Activated T-cell treated with anti-CD3 and anti-CD28 coated beads for 1 hour (primary cell): ENCODE data around the gene VDAC1.

ENCODE experiments used
- DNase-seq: peaks from one replicate; pipeline ENCODE4 v3.0.0-alpha.2; 2020; ENCODE audit warnings: low read depth

Gene VDAC1

GRCh38 chr5:134024811-134025210 lies 20.0 kb upstream of the VDAC1 start:
- DNase-seq: no peak

GRCh38 chr5:134022333-134022732 lies 17.6 kb upstream of the VDAC1 start:
- DNase-seq: no peak

DNA sequence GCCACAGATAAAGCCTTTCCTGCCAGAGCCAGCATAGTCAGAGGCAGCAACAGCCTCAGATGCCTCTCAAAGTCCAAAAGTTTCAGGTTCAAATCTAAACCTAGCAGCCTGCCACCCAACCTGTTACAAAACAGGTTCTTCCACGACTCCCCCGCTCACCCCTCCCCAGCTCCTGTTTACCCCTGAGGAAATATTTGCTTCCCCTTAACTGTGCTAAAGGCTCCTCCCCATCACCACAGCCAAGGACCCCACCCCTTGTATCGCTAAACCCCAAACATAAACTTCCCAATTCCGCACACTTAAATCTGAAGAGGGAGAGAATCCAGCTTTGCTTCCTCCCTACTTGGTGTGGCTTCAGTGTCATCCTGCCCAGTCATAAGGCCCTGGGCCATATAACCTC lies 15.4 kb upstream of the VDAC1 start:
- DNase-seq: no peak

DNA sequence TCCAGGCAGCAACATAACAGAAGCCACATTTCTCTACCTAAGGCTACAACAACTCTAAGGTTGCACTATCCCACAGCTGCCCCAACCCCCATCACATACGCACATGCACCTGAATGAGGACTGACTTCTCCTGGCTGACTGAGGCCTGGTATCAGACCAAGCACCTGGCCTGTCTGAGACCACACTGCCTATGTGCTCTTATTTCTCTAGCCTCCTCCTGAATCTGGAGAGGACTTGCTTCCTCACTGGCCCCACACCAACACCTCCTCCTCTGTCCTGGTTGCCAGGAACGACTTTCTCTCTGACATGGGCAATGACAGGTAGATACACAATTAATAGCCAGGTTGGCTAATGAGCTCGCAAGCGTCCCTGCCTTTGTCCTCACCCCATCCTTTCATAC lies 14.9 kb upstream of the VDAC1 start:
- DNase-seq: no peak

DNA sequence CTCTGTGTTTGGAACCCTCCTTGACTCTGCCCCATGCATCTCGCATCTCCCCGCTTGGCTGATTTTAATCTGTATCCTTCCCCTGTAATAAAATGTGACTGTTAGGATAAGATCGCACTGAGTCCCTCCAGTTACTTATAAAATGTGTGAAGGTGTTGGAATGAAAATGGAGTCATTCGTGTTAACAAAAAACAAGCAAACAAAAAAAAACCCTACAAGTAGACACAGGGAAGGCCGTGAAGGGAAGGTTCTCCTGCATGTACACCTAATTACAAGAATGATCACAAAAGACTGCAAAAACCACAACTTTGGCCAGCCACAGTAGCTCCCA lies 14.2 kb upstream of the VDAC1 start:
- DNase-seq: no peak

DNA sequence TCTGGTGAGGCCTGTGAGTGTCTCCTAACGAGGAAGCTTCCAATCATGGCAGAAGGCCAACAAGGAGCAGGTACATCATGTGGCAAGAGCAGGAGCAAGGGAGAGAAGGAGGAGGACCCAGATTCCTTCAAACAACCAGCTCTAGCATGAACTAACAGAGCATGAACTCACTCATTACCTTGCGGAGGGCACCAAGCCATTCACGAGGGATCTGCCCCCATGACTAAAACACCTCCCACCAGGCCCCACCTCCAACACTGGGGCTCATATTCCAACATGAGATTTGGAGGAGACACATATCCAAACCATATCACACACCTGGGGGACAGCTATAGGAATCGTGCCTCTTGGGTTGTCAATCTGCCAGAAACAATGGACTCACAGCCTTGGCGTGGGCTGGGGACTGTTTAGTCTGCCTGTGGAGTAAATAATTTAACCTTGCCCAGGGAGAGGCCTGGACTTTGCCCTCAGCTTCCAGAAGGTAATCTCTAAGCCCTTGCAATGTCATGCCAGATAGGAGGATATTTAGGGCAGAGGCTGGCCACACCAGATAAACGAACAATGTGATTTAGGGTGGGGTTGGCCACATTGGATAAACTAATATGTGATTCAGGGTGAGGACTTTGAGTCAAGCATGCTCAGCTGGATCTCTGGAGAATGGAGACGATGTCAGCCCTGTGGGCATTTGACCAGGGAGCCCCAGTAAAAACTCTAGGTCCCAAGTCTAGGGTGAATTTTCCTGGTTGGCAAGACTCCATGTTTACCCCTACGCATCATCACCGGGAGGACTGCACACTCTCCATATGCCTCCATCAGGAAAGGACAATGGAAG lies 13.6 kb upstream of the VDAC1 start:
- DNase-seq: no peak

GRCh38 chr5:134008266-134008749 lies 3.5 kb upstream of the VDAC1 start:
- DNase-seq: no peak

DNA sequence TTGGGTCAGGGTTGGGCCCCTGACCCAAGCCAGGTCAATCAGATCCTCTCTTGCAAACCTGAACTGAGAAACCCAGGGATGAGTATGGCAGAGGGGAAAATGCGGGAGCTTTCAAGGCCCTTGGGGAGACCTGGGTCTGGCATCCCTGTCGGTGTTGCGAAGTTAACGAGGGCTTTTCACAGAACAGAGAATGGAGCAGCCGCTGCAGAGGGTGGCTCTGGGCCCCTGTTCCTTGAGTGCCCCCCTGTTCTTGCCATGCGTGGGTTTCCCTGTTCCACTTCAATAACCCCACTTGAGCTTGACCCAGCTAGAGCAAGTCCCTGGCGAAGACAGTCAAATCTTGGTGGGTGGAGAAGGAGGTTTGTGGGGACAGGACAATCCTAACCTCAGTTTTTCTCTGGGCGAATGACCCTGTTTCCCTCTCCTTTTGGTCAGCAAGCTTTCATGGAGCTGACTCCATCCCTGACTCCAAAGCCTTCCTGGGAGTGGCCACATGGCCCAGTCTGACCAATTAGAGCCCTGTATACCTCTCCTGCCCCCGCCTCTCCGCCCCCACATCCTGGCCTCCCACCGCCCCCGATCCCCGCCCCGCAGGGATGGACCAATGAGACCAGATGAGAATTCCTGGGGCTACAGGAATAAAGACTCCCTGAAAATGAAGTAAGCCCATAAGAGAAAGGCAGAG lies 2.9 kb upstream of the VDAC1 start:
- DNase-seq: no peak

- no peak for DNase-seq
These were observed 1.3 kb upstream of the VDAC1 start for GRCh38 chr5:134006115-134006514.

- no peak for DNase-seq
These were observed 764 bp upstream of the VDAC1 start for GRCh38 chr5:134005417-134006061.

DNA sequence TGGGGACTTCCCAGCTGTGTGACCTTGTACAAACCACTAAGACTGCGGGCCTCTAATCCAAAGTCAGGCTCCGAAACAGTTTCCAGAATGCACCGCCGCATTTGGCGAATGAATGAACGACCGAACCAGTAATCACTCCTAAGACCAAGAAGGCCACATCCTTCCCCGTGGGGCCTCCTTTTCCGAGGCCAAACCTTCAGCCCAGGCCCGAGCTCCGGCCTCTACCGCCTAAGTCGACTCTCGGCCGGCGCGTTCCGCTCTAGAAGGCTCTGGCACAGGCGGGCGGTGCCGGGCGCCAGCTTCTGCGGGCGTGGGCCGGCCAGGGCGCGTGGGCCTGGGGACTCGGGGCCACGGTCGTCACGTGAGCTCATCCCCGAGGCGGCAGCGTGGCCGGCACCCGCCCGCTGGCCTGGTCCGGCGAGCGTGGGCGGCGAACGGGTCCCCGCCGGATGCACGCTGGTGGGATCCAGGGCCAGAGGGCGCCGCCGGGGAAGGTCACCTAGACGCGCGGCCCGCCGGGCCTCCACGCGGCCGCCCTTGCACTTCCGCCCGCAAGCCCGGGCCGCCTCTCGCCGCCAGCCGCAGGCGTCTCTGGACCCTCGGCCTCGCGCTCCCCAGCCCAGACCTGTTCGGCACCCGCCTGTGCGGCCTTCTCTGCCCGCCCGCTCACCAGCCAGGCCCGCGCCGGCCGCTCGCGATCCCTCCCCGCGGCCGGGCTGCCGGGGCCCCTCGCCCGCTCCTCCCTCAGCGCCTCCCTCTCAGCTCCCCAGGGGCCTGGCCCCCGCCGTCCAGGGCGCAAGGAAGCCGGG lies 754 bp downstream of the VDAC1 start:
- peak; percentile 20 for DNase-seq

- DNase-seq: no peak
These were observed 1.5 kb downstream of the VDAC1 start for GRCh38 chr5:134003064-134003816.

GRCh38 chr5:134001938-134002731 lies 2.6 kb downstream of the VDAC1 start:
- no peak for DNase-seq

DNA sequence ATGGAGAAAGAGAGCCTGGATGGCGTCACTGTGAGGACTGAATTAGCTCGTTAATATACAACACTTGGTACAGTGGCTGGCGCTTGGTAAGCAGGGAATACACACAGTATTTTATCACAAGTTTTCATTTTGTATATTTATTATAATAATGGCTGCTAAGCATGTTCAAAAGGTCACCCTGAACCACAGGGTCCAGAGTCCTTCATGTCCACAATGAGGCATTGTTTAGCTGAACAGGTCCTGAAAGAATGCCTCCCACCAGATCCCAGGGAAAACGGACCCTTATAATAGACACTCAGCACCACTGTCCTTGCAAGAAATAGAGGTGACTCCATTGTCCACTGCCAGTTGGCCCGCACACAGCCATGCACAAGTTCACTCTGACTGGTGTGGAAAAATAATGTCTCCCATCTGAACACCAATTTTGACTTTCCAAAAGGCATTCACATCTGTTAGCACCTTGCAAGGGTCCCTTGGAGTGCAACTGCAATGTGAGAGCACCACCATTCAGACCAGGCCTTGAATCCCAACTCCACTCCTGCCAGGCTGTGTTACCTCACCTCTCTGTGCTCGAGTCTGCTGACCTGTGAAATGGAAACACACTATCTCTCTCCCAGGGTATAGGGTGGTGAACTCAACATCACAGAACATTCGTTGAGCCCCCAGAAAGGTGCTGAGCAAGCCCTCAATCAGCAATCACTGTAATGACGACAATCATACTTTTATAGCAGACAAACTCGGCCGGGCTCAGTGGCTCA lies 3.9 kb downstream of the VDAC1 start:
- no peak for DNase-seq

DNA sequence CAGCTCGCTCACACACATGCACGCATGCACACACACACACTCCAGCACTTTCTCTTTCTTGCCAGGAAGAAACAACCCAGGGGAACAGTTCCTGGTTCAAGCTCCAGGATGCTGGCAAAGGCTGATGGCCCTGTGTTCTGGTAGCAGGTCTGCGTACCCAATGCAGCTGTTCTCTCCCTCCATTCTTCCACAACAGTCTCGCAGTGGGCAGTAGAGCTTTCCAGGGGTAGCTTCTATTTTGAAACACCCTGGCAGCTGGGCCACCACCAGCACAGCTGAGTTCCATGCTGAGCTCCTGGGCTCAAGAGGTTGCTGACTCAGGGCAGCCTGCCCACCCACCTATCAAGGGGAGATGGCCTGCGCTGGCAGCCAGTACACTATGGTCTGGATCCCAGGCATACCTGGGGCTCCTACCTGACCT lies 4.7 kb downstream of the VDAC1 start:
- DNase-seq: no peak

- no peak for DNase-seq
These were observed 6.0 kb downstream of the VDAC1 start for GRCh38 chr5:133998807-133999206.

GRCh38 chr5:133998042-133998441 lies 6.7 kb downstream of the VDAC1 start:
- no peak for DNase-seq

DNA sequence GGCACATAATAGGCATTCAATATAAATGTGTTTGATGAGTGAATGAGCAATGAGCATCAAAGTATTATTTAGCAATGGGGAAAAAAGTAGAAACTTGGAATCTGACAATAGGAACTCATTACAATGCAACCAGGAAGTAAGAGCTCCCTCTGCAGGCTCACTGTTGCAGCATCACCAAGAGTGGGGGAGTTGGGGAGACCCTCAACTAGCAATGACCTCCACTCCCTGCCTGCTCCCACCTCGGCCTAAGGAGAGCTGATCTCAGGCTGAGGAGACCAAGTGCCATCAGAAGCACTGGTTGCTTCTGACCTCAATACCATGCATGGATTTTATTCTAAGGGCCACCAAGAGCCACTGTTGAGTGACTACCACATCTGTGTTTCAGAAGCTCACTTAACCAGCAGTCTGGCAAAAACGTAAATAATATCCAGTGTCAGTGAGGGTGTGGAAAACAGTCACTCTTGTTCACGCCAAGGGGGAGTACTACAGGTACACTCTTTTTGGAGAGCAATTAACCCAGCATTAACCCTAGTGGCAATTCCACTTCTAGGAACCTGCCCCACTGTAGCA lies 8.0 kb downstream of the VDAC1 start:
- DNase-seq: no peak

GRCh38 chr5:133995883-133996563 lies 8.8 kb downstream of the VDAC1 start:
- DNase-seq: no peak
